Stimulated activated naive B cell treated with anti-CD40 and anti-IgM and Interleukin-4, amounts not matched to agents 10 μg/mL and 1 μg/mL and 100 μg/mL, for 72 hours (primary cell): Measurements from ENCODE around the gene RIMBP3C.
"Not testable (repeated sequence)": the region's sequence is repeated elsewhere in the genome, so short reads cannot be mapped to it uniquely, and the experiment has no call there.

Experiments
- ATAC-seq, 2 donors: fragments of 150-1000 bp; cut with Tn5 transposase; replicated peaks; 2 replicates each; pipeline ENCODE4 v1.10.0; 2021; ENCODE audit warnings: moderate library complexity in 1 of 2
- DNase-seq: peaks from one replicate; pipeline ENCODE4 v3.0.0; 2021
- H3K27ac Mint-ChIP-seq: one replicate; pipeline ENCODE4 v1.8.0; 2022; ENCODE audit warnings: mild to moderate bottlenecking, mixed read lengths
- H3K27me3 Mint-ChIP-seq, 2 donors: one replicate each; pipeline ENCODE4 v1.8.0; 2022; ENCODE audit warnings: mixed read lengths in 2 of 2
- H3K36me3 Mint-ChIP-seq, 2 donors: one replicate each; pipeline ENCODE4 v1.8.0; 2022; ENCODE audit warnings: mixed read lengths in 2 of 2, mild to moderate bottlenecking in 1 of 2
- H3K4me1 Mint-ChIP-seq, 2 donors: one replicate each; pipeline ENCODE4 v1.8.0; 2022; ENCODE audit warnings: mixed read lengths in 2 of 2, mild to moderate bottlenecking in 1 of 2
- H3K4me3 Mint-ChIP-seq, 2 donors: one replicate each; pipeline ENCODE4 v1.8.0; 2022; ENCODE audit warnings: mild to moderate bottlenecking in 2 of 2, mixed read lengths in 2 of 2, moderate library complexity in 1 of 2
- H3K9me3 Mint-ChIP-seq, 2 donors: one replicate each; pipeline ENCODE4 v1.8.0; 2022; ENCODE audit warnings: mixed read lengths in 2 of 2, mild to moderate bottlenecking in 1 of 2

The RIMBP3C gene

DNA sequence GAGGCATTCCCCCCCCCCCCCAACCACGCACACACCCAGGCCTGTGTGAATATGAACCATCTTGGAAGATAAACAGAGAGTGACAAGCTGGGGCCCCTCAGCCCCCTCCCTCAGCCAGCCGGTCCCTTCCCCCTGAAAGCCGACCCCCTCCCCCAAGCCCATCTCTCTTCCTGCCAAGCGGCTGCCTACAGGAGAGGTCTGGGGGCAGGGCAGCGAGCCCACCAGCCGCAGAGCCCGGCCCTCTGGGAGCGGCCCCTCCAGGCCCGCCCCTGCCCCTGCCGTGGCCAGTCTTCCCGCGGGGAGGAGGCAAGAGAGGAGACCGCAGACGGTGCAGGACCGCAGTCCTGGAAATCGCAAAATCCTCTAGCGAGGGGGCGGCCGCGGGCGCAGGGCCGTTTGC lies 34.7 kb downstream of the RIMBP3C start:
- not testable (repeated sequence) for ATAC-seq, H3K27ac Mint-ChIP-seq, DNase-seq, H3K4me1 Mint-ChIP-seq, H3K36me3 Mint-ChIP-seq, H3K9me3 Mint-ChIP-seq, H3K27me3 Mint-ChIP-seq, H3K4me3 Mint-ChIP-seq

DNA sequence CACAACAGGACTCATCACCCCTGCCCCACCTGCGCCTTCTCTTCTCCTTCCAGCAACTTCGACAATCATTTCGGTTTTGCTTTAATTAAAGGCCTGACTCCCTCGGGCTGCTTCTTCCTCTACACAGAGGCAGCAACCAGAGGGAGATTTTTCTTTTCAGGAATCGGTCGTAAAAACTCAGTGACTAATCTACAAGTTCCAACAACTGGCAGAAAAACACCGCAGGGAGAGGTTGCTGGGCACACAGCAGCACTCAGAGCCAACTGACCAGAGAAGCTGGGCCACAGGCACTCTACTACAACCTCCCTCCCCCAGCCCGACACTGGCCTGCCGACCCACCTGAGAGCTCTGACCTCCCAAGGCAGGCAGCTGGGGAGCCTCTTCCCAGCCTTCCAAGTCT lies 36.0 kb downstream of the RIMBP3C start:
- not testable (repeated sequence) for H3K27ac Mint-ChIP-seq, H3K4me3 Mint-ChIP-seq, H3K36me3 Mint-ChIP-seq, ATAC-seq, DNase-seq, H3K9me3 Mint-ChIP-seq, H3K27me3 Mint-ChIP-seq, H3K4me1 Mint-ChIP-seq

DNA sequence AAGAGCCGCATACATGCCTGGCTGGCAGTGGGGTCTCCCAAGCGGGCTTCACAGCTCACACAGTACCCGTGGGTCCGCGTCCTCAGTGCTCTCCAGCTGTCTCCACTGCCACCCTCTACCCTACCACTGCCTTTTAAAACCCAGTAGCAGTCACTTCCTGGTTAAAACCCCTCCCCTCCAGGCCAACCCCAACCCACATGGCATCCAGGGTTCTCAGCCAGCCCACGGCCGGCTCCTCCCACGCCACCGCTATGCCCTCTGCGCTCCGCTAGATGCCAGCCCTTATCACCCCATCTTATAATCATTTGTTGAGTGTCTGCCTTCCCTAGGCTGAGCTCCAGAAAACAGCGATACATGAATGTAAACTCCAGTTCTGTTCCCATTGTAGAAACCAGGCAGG lies 37.1 kb downstream of the RIMBP3C start:
- not testable (repeated sequence) for H3K27ac Mint-ChIP-seq, H3K4me3 Mint-ChIP-seq, H3K4me1 Mint-ChIP-seq, H3K27me3 Mint-ChIP-seq, H3K9me3 Mint-ChIP-seq, DNase-seq, H3K36me3 Mint-ChIP-seq
- ATAC-seq = peak; percentile 83 to 85

DNA sequence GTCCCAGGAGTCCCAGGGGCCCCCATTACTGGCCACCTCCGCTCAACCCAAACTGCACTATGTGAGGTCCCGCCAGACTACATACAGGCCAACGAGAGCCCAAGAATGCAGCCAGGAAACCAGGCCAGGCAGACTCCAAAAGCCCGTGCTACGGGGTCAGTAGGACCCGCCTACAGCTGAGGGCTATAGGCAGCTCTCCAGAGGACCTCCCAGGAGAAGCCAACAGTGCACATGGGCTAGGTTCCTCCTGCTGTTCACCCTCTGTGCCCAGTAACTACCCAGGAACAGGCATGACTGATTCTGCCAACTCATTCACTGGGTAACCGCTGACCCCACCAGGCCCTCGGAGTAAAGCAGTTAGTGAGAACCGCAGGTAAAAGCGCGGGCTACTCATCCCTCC lies 39.2 kb downstream of the RIMBP3C start:
- not testable (repeated sequence) for H3K36me3 Mint-ChIP-seq, H3K4me3 Mint-ChIP-seq, DNase-seq, H3K27ac Mint-ChIP-seq, H3K27me3 Mint-ChIP-seq, ATAC-seq, H3K9me3 Mint-ChIP-seq, H3K4me1 Mint-ChIP-seq

DNA sequence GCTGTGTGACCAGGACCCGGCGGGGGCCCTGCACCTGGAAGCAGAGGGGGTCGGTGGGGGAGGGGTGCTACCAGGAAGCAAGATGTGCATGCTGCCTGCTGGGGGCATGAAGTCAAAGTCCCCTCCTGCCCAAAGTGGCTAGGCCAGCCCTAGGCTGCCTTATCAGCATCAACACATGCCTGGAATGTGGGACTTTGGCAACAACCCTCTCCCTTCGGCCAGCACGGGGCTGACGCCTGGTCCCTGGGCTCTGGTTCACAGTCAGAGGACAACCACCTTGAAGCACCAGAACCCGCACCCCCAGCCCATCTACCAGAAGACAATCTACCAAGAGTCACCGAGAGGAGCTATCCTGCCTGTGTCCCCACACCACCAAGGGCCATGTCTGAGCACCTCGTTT lies 40.9 kb downstream of the RIMBP3C start:
- H3K27ac Mint-ChIP-seq, ATAC-seq, H3K4me3 Mint-ChIP-seq, DNase-seq, H3K9me3 Mint-ChIP-seq, H3K4me1 Mint-ChIP-seq, H3K27me3 Mint-ChIP-seq, H3K36me3 Mint-ChIP-seq: not testable (repeated sequence)

DNA sequence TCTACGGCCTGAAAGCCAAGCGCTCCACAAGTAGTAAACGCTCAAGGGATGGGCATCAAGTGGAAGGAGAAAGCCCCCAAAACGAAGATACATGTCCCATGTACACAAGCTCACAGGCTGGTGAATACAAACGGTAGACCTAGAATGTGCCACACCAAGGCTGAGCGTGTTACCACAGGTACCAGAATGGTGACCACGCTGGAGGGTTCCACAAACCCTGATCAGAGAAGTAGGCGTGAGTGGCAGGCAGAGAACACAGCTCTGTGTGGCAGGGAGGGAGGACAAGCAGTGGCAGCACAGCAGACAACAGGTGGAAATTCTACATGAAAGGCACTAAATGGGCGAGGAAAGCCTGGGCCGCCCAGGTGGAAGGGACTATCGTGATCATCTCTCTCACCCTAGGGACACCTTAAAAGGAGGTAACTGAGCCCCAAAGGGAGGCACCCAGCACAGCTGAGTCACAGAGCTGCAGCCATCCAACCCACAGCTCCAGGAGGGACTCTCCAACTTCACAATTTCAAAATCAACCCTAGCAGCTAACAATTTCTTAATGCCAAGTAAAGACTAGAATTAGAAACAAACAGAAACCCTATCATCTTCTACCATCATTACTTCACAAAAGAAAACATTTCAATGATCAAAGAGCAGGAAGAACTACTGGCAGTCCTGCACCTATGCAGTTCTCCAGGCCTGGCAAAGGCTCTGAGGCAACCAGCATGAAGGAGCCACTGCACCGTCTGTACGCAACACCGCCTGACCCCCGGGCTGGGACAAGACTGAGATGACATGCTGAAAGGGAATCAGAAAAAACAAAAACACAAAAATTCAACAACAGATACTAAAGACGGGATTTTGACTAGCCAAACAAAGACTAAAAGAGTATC lies 51.4 kb downstream of the RIMBP3C start:
- not testable (repeated sequence) for H3K4me3 Mint-ChIP-seq, H3K9me3 Mint-ChIP-seq, H3K27ac Mint-ChIP-seq, H3K27me3 Mint-ChIP-seq, DNase-seq, H3K36me3 Mint-ChIP-seq, H3K4me1 Mint-ChIP-seq
- ATAC-seq = peak; percentile 71 to 72

DNA sequence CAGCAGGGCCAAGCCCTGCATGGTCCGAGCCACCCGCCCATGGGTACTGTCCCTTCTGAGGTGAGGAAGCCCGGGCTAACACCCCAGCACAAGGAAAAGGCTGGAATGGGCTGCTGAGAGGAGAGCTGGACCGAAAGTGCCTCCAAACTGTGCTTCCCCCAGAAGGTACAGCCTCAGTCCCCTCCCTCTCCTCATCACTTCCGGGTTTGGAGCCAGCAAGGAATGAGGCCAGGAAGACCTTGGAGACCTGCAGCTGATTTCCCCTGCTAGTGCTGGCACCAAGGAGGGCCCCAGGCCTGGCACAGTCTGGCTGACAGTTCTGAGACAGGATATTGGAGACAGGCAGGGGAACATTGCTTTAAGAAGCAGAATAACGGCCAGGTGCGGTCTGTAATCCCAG lies 52.8 kb downstream of the RIMBP3C start:
- DNase-seq, H3K27ac Mint-ChIP-seq, ATAC-seq, H3K36me3 Mint-ChIP-seq, H3K27me3 Mint-ChIP-seq, H3K4me3 Mint-ChIP-seq, H3K9me3 Mint-ChIP-seq, H3K4me1 Mint-ChIP-seq: not testable (repeated sequence)

DNA sequence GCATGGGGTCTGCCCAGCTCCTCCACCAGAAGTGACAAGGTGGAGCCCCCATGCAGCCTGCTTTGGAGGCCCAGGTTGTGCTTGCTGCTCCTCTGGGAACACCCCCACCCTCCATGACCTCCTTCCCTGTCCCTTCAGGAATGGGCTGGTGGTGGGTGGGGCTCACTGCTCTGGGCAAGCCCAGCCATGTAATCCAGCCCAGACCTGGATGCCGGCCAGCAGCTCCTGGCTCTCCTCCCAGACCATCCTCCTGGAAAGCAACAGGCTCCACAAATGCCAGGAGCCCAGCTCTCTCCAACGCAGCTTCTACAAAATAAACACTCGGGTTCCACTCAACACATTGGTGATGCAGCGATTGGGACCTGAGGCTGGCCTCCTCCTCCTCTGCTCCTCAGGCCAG lies 53.3 kb downstream of the RIMBP3C start:
- not testable (repeated sequence) for H3K36me3 Mint-ChIP-seq, DNase-seq, H3K4me3 Mint-ChIP-seq, ATAC-seq, H3K27ac Mint-ChIP-seq, H3K4me1 Mint-ChIP-seq, H3K27me3 Mint-ChIP-seq, H3K9me3 Mint-ChIP-seq
